AG04450 (cell line): ENCODE measurements around the gene MEGF10. TPM values are rescaled to one million over a fixed set of nuclear protein-coding genes. Genes with fewer than 3 reads are reported as not detected.

ENCODE experiments used
- CTCF ChIA-PET: fragments of 300-600, 350-600 bp; formaldehyde crosslinking; extraction: SDS; loops from one replicate; lab custom pipeline; 2022; ENCODE audit warnings: antibody characterized with exemption, inconsistent platforms; lab: Charles Lee
- POLR2A ChIA-PET: fragments of 350-600 bp; formaldehyde crosslinking; extraction: SDS; loops from one replicate; lab custom pipeline; 2021; ENCODE audit warnings: antibody characterized with exemption, inconsistent platforms; lab: Yijun Ruan, JAX
- DNase-seq: peaks from one replicate; pipeline ENCODE4 v3.0.0-alpha.2; 2011; ENCODE audit warnings: low read depth, low spot score
- H3K27ac ChIP-seq: one replicate; pipeline ENCODE4 v1.5.1; 2012; ENCODE audit warnings: low read depth, low read length, control low read depth
- H3K27me3 ChIP-seq: one replicate; pipeline ENCODE4 v1.6.0; 2012; ENCODE audit warnings: low read length; ENCODE audit not compliant: control insufficient read depth, insufficient read depth
- H3K4me3 ChIP-seq: 2 replicates; pipeline ENCODE4 v1.5.1; 2011; ENCODE audit warnings: mild to moderate bottlenecking, low read depth, low read length, control low read depth
- H3K9me3 ChIP-seq: 2 replicates; pipeline ENCODE4 v1.5.1; 2012; ENCODE audit warnings: low read length; ENCODE audit not compliant: control insufficient read depth, insufficient read depth
- CTCF ChIP-seq: IDR thresholded peaks from 2 replicates; pipeline ENCODE4 v1.5.1; 2011; ENCODE audit warnings: low read depth, low read length, control low read depth, inconsistent platforms
- polyA plus RNA-seq: library from polyadenylated mRNA; depleted of rRNA; stranded (reverse); fragments of >200 nt; gene quantifications from 2 replicates; pipeline ENCODE4 v1.2.3, GENCODE V29; 2011

Gene MEGF10
- polyA plus RNA-seq, 1 experiment, result not detected

- DNase-seq, result no peak
- no peaks in the 10 kb centered on the region for H3K9me3 ChIP-seq
- CTCF ChIA-PET, result interaction anchor here (0.6 kb wide), 1 partner anchor 172 kb away, joined by 3 read pairs; no protein-coding TSS in a partner anchor
- no peak overlapping the region for H3K27ac ChIP-seq
- no peak for TF ChIP-seq CTCF
- POLR2A ChIA-PET, result no interaction called here
- no peak overlapping the region for H3K4me3 ChIP-seq
- H3K27me3 ChIP-seq, result no peaks in the 10 kb centered on the region
Observed at GRCh38 chr5:127363403-127363802, 72.8 kb downstream of the MEGF10 start.

GRCh38 chr5:127367029-127367428, 76.4 kb downstream of the MEGF10 start:
- no peak for DNase-seq
- CTCF ChIA-PET, result no interaction called here
- POLR2A ChIA-PET, result no interaction called here
- peaks cover 2% of the 10 kb centered on the region for H3K27me3 ChIP-seq
- H3K9me3 ChIP-seq, result no peaks in the 10 kb centered on the region
- TF ChIP-seq CTCF, result no peak
- no peak overlapping the region for H3K4me3 ChIP-seq
- no peak overlapping the region for H3K27ac ChIP-seq

GRCh38 chr5:127367946-127368465, 77.4 kb downstream of the MEGF10 start:
- Histone ChIP-seq H3K4me3 (no peak overlapping the region), H3K27me3 (peaks cover 2% of the 10 kb centered on the region), H3K9me3 (no peaks in the 10 kb centered on the region), H3K27ac (no peak overlapping the region)
- POLR2A ChIA-PET, result no interaction called here
- DNase-seq, result no peak
- CTCF ChIA-PET, result no interaction called here
- no peak for TF ChIP-seq CTCF

- no peak for DNase-seq
- H3K4me3 ChIP-seq, result no peak overlapping the region
- H3K27ac ChIP-seq, result no peak overlapping the region
- no peaks in the 10 kb centered on the region for H3K9me3 ChIP-seq
- TF ChIP-seq CTCF, result no peak
- ChIA-PET CTCF (no interaction called here), POLR2A (no interaction called here)
- H3K27me3 ChIP-seq, result peaks cover 2% of the 10 kb centered on the region
Observed at GRCh38 chr5:127369796-127370195, 79.2 kb downstream of the MEGF10 start.

- H3K27me3 ChIP-seq, result peaks cover 2% of the 10 kb centered on the region
- H3K27ac ChIP-seq, result no peak overlapping the region
- ChIA-PET POLR2A (interaction anchor here (0.5 kb wide), 1 partner anchor 12 kb away, joined by 3 read pairs; no protein-coding TSS in a partner anchor), CTCF (no interaction called here)
- DNase-seq, result no peak
- no peak for TF ChIP-seq CTCF
- no peaks in the 10 kb centered on the region for H3K9me3 ChIP-seq
- H3K4me3 ChIP-seq, result no peak overlapping the region
Observed at GRCh38 chr5:127370631-127371030, 80.0 kb downstream of the MEGF10 start.
